Stimulated activated CD8-positive, alpha-beta memory T cell treated with anti-CD3 and anti-CD28 coated beads, Interleukin-4, amount 100 ng/mL, for 24 hours (primary cell): Measurements from ENCODE around the gene NUDT8.
"Not testable (repeated sequence)": the region's sequence is repeated elsewhere in the genome, so short reads cannot be mapped to it uniquely, and the experiment has no call there.

Experiments
- DNase-seq: peaks from one replicate; pipeline ENCODE4 v3.0.0-alpha.2; 2020; ENCODE audit warnings: low read depth

Gene NUDT8

DNA sequence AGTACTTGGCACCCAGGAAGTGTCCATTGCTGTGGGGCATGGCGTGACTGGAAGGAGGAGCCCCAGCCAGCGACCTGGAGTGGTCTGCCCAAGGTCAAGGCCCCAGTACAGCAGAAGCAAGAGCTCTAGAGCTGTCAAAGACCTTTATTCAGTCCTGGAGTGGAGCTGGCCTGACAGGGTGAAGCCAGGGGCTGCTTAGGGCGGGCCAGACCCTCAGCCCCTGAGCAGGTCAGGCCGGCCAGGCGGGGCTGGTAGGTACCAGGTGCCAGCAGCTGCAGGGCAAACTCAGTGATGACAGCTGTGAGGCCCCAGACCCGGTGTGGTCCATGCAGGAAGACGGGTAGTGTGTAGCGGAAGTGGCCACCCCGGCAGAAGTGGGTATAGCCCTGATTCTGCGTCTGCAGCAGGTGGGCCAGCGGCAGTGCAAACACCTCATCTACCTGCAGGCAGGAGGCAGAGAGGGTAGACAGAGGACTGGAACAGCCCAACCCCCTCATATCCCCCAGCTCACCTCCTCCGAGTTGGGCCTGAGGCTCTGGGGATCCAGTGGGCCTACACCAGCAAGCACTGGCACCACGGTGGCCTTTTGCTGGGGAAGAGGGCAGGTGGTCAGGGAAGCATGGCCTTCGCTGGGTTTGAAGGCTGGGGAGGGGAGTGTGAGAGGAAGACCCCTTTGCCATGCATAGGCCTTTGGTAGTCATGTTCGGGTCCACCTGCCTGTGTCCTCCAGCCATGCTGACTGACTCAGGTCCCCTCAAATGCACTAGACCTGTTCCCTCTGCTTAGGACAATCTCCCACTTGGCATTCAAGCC is 1.7 kb downstream of the NUDT8 start:
- no peak for DNase-seq

DNA sequence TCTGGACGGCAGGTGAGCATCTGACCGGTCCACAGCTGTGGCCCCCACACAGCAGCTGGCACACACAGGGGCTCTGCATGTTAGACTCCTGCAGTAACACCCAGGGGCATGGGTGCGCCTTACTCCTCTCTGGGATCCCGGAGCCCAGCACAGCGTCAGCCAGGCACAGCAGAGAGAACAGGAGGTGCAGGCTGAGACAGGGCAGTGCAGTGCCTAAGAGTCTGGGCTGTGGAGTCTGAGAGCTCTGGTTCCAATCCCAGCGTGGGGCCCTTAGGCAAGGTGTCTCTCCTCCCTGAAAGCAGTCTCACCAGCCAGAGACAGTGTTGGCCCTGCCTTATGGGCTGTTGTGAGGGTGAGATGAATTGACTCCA is 2.3 kb downstream of the NUDT8 start:
- DNase-seq = no peak

DNA sequence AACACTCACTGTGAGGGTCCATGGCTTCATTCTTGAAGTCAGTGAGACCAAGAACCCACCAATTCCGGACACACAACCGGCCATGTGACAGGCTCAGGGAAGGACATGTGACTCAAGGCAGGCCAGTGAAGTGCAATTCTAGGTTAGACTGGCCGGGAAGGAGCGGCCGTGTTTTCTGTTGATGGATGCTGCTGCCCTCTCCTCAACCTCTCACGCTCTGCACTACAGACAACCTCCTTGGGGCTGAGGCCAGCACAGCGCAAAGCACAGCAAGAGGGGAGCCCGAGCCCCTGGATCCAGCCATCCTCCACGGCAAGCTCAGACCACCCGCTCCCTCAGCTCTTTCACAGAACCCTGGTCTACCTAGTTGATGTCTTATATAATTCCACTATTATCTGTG is 2.8 kb downstream of the NUDT8 start:
- DNase-seq = no peak

DNA sequence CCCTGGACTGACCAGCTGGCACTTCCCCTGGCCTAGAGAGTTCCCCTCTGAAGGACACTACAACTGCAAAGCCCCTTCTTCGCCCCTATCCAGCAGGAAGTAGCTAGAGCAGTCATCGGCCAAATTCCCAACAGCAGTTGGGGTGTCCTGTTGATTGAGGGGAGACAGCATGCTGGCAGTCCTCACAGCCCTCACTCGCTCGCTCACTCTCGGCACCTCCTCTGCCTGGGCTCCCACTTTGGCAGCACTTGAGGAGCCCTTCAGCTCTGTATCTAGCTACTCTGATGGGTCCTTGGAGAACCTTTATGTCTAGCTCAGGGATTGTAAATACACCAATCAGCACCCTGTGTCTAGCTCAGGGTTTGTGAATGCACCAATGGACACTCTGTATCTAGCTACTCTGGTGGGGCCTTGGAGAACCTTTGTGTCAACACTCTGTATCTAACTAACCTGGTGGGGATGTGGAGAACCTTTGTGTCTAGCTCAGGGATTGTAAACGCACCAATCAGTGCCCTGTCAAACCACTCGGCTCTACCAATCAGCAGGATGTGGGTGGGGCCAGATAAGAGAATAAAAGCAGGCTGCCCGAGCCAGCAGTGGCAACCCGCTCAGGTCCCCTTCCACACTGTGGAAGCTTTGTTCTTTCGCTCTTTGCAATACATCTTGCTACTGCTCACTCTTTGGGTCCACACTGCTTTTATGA is 3.5 kb downstream of the NUDT8 start:
- DNase-seq = not testable (repeated sequence)

DNA sequence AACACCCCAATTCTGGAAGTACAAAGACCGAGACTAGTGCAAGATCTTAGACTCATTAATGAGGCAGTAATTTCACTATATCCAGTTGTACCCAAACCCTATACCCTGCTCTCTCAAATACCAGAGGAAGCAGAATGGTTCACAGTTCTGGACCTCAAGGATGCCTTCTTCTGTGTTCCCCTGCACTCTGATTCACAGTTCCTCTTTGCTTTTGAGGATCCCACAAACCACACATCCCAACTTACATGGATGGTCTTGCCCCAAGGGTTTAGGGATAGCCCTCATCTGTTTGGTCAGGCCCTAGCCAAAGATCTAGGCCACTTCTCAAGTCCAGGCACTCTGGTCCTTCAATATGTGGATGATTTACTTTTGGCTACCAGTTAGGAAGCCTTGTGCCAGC is 5.9 kb downstream of the NUDT8 start:
- DNase-seq = not testable (repeated sequence)

DNA sequence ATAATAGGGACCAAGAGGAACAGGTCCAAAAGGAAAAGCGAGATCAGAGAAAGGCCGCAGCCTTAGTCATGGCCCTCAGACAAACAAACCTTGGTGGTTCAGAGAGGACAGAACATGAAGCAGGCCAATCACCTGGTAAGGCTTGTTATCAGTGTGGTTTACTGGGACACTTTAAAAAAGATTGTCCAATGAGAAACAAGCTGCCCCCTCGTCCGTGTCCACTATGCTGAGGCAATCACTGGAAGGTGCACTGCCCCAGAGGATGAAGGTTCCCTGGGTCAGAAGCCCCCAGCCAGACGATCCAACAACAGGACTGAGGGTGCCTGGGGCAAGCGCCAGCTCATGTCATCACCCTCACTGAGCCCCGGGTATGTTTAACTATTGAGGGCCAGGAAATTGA is 6.8 kb downstream of the NUDT8 start:
- not testable (repeated sequence) for DNase-seq

DNA sequence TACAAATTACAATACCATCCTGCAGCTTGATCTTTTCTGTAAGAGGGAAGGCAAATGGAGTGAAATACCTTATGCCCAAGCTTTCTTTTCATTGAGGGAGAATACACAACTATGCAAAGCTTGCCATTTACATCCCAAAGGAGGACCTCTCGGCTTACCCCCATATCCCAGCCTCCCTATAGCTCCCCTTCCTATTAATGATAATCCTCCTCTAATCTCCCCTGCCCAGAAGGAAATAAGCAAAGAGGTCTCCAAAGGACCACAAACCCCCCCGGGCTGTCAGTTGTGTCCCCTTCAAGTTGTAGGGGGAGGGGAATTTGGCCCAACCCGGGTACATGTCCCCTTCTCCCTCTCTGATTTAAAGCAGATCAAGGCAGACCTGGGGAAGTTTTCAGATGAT is 7.8 kb downstream of the NUDT8 start:
- not testable (repeated sequence) for DNase-seq

DNA sequence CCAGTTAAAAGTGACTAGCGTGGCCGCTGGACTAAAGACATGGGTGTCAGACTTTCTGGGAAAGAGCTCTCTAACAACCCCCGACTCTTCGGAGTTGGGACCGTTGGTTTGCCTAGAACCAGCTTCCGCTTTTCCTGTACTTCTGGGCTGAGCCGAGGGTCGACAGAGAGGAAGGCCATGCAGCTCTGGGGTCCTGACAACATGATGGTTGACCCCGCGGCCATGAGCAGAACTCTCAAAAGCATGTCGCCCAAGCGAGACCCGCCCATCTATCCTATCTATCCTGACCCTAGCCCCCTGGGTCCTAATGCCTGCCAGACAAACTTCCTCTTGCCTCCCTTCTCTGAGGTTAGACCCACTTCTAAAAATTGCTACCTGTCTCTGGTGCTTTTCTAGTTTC is 9.1 kb downstream of the NUDT8 start:
- not testable (repeated sequence) for DNase-seq

DNA sequence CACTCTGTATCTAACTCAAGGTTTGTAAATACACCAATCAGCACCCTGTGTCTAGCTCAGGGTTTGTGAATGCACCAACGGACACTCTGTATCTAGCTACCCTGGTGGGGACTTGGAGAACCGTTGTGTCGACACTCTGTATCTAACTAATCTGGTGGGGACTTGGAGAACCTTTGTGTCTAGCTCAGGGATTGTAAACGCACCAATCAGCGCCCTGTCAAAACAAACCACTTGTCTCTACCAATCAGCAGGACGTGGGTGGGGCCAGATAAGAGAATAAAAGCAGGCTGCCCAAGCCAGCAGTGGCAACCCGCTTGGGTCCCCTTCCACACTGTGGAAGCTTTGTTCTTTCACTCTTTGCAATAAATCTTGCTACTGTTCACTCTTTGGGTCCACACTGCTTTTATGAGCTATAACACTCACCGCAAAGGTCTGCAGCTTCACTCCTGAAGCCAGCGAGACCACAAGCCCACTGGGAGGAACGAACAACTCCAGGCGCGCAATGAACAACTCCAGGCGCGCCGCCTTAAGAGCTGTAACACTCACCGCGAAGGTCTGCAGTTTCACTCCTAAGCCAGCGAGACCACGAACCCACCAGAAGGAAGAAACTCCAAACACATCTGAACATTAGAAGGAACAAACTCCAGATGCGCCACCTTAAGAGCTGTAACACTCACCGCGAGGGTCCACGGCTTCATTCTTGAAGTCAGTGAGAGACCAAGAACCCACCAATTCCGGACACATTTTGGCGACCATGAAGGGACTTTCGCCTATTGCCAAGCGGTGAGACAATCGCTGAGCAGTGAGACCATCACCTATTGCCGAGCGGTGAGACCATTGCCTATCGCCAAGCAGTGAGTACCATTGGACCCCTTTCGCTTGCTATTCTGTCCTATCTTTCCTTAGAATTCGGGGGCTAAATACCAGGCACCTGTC is 9.8 kb downstream of the NUDT8 start:
- DNase-seq = not testable (repeated sequence)

DNA sequence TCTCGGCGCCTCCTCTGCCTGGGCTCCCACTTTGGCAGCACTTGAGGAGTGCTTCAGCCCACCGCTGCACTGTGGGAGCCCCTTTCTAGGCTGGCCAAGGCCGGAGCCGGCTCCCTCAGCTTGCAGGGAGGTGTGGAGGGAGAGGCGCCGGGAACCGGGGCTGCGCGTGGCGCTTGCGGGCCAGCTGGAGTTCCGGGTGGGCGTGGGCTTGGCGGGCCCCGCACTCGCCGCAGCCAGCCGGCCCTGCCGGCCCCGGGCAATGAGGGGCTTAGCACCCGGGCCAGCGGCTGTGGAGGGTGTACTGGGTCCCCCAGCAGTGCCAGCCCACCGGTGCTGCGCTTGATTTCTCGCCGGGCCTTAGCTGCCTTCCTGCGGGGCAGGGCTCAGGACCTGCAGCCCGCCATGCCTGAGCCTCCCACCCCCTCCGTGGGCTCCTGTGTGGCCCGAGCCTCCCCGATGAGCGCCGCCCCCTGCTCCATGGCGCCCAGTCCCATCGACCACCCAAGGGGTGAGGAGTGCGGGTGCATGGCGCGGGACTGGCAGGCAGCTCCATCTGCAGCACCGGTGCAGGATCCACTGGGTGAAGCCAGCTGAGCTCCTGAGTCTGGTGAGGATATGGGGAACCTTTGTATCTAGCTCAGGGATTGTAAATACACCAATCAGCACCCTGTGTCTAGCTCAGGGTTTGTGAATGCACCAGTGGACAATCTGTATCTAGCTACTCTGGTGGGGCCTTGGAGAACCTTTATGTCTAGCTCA is 10.7 kb downstream of the NUDT8 start:
- DNase-seq = not testable (repeated sequence)

DNA sequence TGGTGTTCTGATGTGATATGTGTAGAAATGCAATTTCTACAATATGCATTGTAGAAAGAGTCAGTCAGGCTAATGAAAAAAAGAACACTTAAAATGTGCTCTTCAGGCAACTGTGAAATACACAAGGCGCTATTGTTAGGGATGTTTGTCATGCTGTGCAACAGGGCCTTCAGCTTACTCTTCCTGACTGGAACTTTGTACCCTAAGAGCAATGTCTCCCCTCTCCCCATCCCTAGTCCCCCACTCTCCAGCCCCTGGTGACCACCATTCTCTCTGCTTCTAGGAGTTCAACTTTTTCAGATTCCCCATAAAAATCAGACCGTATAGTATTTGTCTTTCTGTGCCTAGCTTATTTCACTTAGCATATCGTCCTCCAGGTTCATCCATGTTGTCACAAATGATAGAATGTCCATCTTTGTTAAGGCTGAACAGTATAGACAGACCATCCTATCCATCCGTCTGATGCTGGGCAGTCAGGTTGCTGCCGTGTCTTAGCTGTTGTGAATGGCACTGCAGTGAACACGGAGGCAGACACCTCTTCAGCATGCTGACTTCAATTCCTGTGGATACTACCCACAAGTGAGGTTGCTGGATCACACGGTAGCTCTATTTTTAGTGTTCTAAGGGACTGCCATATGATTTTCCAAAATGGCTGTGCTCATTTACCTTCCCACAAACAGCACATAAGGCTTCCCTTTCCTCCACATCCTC is 12.3 kb downstream of the NUDT8 start:
- DNase-seq = no peak

DNA sequence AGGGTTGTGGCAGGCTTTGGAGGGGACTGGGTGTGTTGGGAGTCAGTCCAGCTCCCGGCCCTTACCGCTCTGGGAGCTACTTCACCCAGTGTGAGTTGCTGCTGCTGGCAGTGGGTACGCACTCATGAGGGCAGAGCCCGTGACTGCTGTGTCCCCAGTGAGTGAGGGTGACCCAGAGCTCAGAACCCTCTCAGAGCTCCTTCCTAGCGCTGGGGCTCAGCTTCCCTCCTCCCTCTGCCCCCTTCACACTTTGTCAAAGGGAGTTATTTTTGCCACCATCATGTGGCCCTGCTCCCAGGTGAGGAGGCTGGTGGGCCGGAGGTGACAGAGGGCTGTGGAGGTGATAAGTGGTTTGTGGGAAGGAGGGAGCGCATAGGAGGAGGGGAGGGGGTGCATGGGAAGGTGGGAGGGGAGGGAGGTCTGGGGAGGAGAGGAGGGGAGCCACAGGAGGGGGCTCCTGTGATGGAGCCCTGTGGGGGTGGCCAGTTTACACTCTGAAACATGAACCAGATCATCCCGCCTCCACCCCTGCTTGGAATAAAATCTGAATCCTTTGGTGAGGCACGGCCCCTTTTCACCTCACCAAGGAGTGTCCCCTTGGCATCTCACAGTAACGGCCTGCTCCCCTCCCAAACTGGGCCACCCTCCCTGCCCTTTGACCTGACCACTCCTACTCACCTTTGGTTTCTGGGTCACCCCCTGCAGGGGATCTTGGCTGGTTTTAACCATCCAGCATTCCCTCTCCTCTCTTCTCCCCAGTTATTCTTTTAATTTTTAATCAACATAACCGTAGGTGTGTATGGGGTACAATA is 13.1 kb downstream of the NUDT8 start:
- no peak for DNase-seq

DNA sequence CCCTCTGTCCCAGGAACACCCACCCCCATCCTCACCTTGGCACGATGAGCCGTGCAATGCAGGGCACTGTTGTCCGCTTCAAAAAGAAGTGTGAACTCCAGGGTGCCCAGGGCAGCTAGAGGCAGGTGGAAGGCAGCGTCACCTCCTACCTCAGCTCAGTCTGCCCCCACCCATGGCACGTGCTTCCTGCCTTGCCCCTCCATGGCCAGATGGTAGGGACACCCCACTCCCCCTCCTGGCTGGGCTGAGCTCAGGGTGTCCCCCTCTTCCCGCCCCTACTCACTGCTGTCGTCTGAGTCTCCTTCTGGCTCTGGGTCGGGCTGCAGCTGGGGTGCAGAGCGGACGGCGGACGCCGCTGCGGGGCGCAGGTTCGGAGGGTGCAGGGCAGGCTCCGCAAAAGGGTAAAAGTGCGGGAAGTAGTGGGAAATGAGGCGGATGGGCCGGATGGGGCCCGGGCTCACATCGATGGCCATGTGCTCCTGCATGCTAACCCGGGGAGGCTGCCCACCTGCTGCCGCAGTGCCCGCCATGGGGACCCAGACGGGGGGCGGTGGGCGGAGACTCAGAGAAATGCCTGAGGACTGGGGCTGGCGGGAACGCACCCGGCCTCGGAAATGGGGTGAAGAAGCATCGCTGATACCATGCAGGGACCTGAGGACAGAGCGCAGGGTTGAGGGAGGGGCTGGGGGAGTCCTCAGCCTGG is 13.9 kb downstream of the NUDT8 start:
- no peak for DNase-seq

DNA sequence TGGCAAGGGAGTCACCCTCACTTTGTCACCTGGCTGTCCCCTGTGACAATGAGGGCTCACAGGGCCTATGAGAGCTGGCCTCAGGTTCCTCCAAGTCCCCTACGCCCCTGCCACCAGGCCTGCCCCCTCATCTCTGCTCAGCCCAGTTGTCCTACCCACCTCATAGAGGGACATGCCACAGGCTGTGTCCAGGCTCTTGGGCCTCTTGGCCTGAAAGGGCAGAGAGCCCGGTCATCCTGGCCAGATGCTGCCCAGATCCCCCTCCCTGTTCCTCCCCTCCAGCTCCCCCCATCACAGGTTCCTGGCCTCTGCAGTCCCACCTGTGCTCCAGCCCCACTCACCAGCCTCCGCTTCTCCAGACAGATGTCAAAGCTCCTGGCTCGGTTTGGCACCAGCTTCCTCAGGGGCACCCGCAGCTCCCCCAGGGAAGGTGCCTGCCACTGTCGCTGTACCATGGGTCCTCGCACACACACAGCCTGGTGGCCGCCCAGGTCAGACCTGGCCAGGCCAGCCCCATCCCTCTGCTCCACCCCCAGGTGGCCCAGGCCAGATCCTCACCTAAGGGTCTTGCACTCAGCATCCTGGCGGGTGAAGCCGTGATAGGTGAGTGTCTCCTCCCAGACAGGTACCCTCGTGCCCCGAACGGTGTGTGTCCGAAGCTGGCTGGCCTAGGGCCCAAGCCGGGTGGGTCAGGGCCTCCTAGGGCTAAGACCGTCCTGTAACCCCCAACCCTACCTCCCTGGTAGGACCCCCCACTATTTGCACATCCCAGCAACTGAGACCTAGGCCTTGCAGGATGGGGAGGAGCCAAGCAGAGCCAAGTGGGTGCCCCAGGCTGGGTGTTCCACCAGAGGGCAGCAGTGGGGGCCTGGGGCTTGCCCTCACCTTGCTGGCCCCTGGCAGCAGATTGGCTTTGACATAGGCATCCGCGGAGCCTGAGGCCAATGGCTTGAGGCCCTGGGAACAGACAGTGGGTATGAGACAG is 14.7 kb downstream of the NUDT8 start:
- no peak for DNase-seq

DNA sequence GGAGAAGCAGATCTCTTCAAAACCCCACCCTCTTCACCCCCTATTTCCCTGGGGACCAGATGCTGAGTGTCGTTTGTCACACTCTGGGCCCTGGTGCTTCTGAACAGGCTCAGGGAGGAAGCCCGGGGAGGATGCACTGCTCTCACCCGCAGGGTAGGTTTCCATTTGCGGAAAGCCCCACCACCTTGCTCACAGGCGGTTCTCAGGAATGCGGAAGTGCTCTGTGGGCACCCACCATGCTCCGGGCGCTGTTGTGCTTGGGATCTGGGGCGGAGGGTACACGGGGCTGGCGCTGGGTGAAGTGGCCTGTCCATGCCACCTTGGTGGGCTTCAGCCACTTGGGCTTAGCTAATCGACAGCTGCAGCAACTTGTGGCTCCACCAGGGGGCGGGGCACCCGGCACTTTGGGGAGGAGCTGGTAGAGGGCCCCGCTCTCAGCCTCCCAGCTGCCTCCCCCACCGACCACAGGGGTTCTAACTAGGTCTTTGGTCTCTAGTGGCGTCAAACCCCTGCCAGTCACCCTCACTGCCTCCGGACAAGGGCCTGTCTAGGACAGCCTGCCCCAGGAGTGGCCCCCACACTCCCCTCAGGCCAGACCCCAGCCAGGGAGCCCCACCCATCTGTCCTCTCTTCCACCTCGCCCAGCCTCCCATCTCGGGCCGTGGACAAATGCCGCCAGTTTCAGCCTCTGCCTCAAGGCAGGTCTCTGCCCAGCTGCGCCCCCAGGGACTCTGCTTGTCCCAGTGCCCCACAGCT is 15.6 kb downstream of the NUDT8 start:
- peak; percentile 77 for DNase-seq

DNA sequence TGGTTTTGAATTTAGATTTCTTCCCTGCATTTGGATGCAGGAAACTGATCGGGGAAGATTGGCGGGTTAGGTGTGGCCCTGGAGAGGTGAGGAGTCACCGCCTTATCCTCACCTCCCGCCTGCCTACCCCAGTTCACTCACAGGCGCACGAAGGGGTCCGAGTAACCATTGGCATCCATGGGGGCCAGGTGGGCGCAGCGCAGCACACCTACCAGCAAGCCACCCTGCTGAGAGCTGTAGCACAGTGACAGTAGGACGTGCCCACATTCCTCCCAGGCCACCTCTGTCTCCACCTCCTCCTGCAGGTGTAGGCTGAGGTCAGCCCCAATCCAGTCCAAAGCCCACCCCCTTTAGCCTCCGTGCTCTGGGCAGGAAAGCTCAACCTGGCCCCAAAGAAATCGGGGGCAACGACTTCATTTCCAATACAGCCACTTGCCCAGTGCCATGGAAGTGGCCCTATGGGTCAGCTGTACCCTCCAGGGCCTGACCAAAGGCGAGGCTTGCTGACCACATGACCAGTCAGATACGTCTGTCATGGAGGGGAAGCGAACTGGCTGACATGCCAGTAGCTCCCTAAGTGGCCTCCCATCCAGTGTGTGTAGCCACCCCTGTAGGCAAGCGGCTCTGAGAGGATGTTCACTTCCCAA is 16.3 kb downstream of the NUDT8 start:
- no peak for DNase-seq

DNA sequence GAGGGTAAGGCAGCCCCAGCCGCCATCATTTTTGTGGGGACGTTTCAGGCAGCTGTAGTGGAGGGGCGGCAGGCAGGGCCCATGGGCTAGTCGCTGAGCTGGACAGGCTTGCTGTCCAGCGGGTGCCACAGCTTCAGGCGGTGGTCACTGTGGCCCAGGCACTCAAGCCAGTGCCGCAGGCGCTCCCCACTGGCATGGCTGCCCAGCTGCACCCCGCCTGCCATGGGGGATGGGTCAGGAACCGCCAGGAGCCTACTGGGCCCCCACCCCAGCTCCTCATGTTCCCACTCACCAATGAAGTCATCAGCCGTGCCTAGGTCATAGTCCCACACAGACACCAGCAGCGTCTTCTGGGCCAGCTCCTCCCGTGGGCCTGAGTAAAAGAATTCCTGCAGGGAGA is 17.0 kb downstream of the NUDT8 start:
- no peak for DNase-seq
